ENCODE results near the gene LRRFIP1. TPM values are rescaled to one million over a fixed set of nuclear protein-coding genes. Genes with fewer than 3 reads are reported as not detected.

LRRFIP1 gene
- total RNA-seq, 2 donors from 2014 or later, result 69.3 to 99.6 TPM

- ATAC-seq (peak; percentile 2 to 4), DNase-seq (no peak)
- intact Hi-C loops (cut with DNase I), result loop anchor here (2.0 to 5.0 kb wide), 2 partner anchors 14 to 41 kb away; no protein-coding TSS in a partner anchor
Measured at GRCh38 chr2:237691029-237691907, 63.9 kb downstream of the LRRFIP1 start.

- ATAC-seq, result peak; percentile 81 to 88
- peak; percentile 99 for DNase-seq
- intact Hi-C loops (cut with DNase I), result loop anchor here (2.0 to 5.0 kb wide), 2 partner anchors 15 to 40 kb away; no protein-coding TSS in a partner anchor
Measured at GRCh38 chr2:237691908-237692600, 64.7 kb downstream of the LRRFIP1 start.

GRCh38 chr2:237692601-237693290 lies 65.4 kb downstream of the LRRFIP1 start:
- DNase-seq (peak; percentile 58), ATAC-seq (peak; percentile 2 to 9)
- intact Hi-C loops (cut with DNase I), result loop anchor here in 1 of 2 donors (5.0 kb wide), 1 partner anchor 40 kb away; no protein-coding TSS in a partner anchor

DNA sequence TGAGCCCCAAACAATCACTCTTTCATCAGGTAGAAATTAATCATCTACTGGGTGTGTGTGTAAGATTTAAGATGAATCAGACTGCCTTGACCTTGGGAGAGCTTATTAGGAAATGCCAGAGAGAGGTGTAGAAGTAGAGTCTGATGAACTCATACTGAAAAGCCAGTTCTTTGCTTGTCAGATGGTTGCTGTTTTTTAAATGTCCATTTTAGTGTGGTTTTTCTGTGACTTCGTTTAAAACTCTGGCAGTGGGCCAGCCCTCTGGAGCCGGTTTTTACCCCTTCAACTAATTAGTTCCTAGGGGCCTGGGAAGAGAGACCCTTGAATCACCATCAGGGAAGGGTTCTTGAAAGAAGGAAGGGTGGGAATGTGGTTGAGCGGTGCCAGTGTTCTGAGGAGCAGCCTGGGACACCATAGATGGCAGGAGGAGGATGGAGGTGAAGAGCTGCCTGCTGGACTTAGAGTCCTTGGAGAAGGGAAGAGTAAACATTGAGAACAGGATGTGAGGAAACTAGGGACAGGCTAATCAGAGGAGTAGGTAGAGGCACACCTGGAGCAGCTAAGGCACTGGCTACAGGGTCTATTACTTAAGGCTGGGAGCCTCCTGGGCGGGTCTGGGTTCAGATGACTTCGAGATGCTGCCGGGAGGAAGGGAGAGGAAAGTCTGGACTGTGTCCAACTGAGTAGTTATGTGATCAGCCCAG lies 66.1 kb downstream of the LRRFIP1 start:
- ATAC-seq, result peak in 1 of 2 donors; percentile 7
- intact Hi-C loops (cut with DNase I), result loop anchor here in 1 of 2 donors (5.0 kb wide), 1 partner anchor 39 kb away; no protein-coding TSS in a partner anchor
- DNase-seq, result no peak

DNA sequence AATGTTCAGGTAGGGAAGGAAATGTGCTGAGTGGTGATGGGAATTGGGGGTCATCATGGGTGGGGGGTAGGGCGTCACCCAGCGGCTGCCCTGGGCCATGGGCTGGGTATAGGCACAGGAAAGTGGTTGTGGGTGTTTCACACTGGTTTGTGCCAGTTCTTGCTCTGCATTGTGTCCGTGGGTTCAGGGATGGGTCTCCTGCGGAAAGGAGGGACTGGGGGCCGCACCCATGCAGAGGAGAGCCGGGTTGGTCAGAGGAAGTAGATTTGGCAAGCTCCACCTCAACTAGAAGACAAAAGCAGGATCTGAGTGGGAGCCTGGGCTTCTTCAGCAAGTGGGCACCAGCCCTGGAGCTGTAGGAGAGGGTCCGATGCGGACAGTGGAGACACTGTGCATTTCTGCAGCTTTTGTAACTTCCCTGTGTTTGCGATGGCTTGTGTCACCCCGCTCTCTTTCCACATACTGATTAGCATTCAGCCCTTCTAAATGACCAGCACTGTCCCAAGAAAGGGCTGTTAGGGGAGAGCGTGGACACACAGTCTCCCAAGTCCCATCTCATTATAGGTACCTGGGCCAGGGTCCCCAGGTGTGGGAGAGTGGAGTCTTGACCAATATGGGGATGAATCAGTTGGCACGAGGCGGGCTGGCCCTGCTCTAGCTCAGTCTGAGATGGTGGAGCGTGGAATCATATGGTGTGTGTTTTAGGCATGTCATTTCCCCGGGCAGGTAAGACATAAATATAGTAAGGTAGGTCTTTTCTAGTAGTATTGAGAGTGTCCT lies 67.2 kb downstream of the LRRFIP1 start:
- ATAC-seq (no peak), DNase-seq (peak; percentile 56)
- intact Hi-C loops (cut with DNase I), result loop anchor here (5.0 kb wide), 1 partner anchor 38 kb away; no protein-coding TSS in a partner anchor

GRCh38 chr2:237695201-237695780 lies 67.9 kb downstream of the LRRFIP1 start:
- DNase-seq (no peak), ATAC-seq (no peak)
- intact Hi-C loops (cut with DNase I), result loop anchor here in 1 of 2 donors (5.0 kb wide), 1 partner anchor 37 kb away; no protein-coding TSS in a partner anchor

GRCh38 chr2:237696461-237696860 lies 69.1 kb downstream of the LRRFIP1 start:
- intact Hi-C loops (cut with DNase I), result loop anchor here in 1 of 2 donors (5.0 kb wide), 1 partner anchor 36 kb away; no protein-coding TSS in a partner anchor
- DNase-seq, result no peak
- no peak for ATAC-seq

DNA sequence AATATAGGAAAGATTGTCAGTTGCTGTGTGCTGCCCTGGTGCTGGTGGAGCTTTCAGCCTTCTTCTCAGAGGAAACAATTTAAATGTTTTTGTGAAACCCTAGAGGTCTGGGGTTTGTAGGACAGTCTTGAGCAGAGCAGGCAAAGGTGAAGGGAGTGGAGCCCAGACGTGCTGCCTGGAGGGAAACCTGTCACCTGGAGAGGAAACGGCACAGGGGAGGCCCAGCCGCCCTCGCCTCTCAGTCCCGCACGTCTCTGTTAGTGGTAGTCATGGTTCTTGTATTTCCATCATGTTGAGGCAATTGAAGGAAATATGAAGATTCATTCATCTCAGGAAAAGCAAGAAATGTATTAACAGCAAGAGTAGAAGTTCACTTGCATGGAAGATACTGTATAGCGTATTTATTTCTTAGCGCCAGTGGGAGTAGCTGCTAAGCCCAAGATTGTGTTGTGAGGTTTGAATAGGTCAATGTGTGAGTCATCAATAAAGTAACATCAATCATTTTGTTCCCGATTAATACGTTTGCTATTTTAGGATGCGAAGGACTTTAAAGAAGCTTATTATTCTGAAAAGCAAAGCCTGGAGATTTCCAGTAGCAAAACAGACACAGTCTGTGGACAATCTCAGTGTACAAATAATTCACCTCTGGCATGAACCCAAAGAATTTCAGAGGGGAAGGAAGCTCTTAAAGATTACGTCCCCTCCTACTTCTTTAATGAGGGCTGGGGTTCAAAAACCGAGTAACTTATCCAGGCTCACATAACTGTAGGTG lies 70.4 kb downstream of the LRRFIP1 start:
- intact Hi-C loops (cut with DNase I), result loop anchor here in 1 of 2 donors (5.0 kb wide), 1 partner anchor 35 kb away; no protein-coding TSS in a partner anchor
- no peak for ATAC-seq
- no peak for DNase-seq

- ATAC-seq, result no peak
- intact Hi-C loops (cut with DNase I), result loop anchor here in 1 of 2 donors (5.0 kb wide), 1 partner anchor 34 kb away; no protein-coding TSS in a partner anchor
Measured at GRCh38 chr2:237698358-237698694, 70.9 kb downstream of the LRRFIP1 start.

GRCh38 chr2:237699870-237700511 lies 72.6 kb downstream of the LRRFIP1 start:
- no peak for ATAC-seq
- intact Hi-C loops (cut with DNase I), result loop anchor here in 1 of 2 donors (5.0 kb wide), 1 partner anchor 32 kb away; no protein-coding TSS in a partner anchor
- DNase-seq, result no peak

More at GRCh38 chr2:237698358-237698694, 70.9 kb downstream of the LRRFIP1 start:
- DNase-seq, result no peak

- DNase-seq (peak; percentile 75), ATAC-seq (peak; percentile 45 to 53)
- intact Hi-C loops (cut with DNase I), result no loop called here
Measured at GRCh38 chr2:237700512-237701032, 73.2 kb downstream of the LRRFIP1 start.

GRCh38 chr2:237701033-237701858 lies 73.9 kb downstream of the LRRFIP1 start:
- DNase-seq (no peak), ATAC-seq (no peak)
- intact Hi-C loops (cut with DNase I), result no loop called here

DNA sequence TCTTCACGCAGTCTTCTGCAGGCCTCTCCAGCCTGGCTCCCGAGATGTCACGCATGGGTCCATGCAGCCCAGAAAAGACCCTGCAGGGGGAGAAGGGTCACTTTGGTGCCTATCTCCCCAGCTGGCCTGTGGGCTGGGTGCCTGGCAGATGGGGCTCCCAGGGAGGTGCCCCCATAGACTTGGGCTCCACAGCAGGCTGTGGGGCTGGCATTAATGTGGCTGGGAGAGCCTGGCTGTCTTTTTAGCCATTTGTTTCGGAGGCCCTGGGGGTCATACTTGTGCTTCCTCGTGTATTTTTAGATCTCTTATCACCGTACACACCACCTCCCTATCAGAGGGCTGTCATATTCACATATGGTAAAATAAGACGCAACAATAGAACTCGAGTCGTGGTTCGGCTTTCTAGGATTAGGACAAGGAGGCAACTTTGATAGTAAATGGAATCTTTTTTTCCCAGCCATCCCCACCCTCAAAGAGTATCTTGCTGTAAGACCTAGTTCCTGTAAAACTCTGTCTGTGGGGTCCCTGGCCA lies 74.5 kb downstream of the LRRFIP1 start:
- intact Hi-C loops (cut with DNase I), result no loop called here
- DNase-seq (no peak), ATAC-seq (no peak)

Data from left cardiac atrium (tissue), 4 donors.